ENCODE results near the gene PRKAR1A.

- TF ChIP-seq CTCF (IDR thresholded peaks at IDR 0.05; ENCODE audit: insufficient read depth, low read length) (no peak), REST (IDR thresholded peaks at IDR 0.05; ENCODE audit: insufficient replicate concordance, low read depth) (no peak), POLR2AphosphoS5 (IDR thresholded peaks at IDR 0.05; ENCODE audit: low read depth) (no peak)
These were observed 86.9 kb downstream of the PRKAR1A start for GRCh38 chr17:68599091-68599490.
